HG03457 (cell line): ENCODE data around the gene RAI1.

ENCODE experiments used
- ATAC-seq: cut with Tn5 transposase; IDR thresholded peaks from one replicate; pipeline ENCODE4 v1.9.1; 2021; ENCODE audit warnings: moderate number of reproducible peaks; ENCODE audit not compliant: unreplicated experiment

Gene RAI1

GRCh38 chr17:17728550-17729251 is 47.4 kb downstream of the RAI1 start:
- no peak for ATAC-seq

- ATAC-seq = no peak
Measured at GRCh38 chr17:17729620-17730249, 48.5 kb downstream of the RAI1 start.

GRCh38 chr17:17730250-17730935 is 49.1 kb downstream of the RAI1 start:
- no peak for ATAC-seq

- no peak for ATAC-seq
Measured at GRCh38 chr17:17732444-17732843, 51.2 kb downstream of the RAI1 start.

- ATAC-seq = no peak
Measured at GRCh38 chr17:17732892-17733670, 51.8 kb downstream of the RAI1 start.

- no peak for ATAC-seq
Measured at GRCh38 chr17:17736205-17737183, 55.2 kb downstream of the RAI1 start.

GRCh38 chr17:17737961-17738894 is 57.0 kb downstream of the RAI1 start:
- no peak for ATAC-seq

- no peak for ATAC-seq
Measured at GRCh38 chr17:17738901-17739300, 57.6 kb downstream of the RAI1 start.

- ATAC-seq = no peak
Measured at GRCh38 chr17:17739388-17740066, 58.3 kb downstream of the RAI1 start.

GRCh38 chr17:17740615-17741348 is 59.5 kb downstream of the RAI1 start:
- no peak for ATAC-seq

- no peak for ATAC-seq
Measured at GRCh38 chr17:17741349-17742023, 60.2 kb downstream of the RAI1 start.

GRCh38 chr17:17742133-17742621 is 60.9 kb downstream of the RAI1 start:
- no peak for ATAC-seq

GRCh38 chr17:17742688-17743390 is 61.6 kb downstream of the RAI1 start:
- no peak for ATAC-seq

- ATAC-seq = no peak
Measured at GRCh38 chr17:17743391-17744112, 62.3 kb downstream of the RAI1 start.

GRCh38 chr17:17744116-17744515 is 62.9 kb downstream of the RAI1 start:
- ATAC-seq = no peak
